HG03469 (cell line): ENCODE data around the gene EDIL3.

Experiments used
- ATAC-seq: cut with Tn5 transposase; IDR thresholded peaks from one replicate; pipeline ENCODE4 v1.9.1; 2021; ENCODE audit warnings: mild to moderate bottlenecking, moderate library complexity, moderate number of reproducible peaks; ENCODE audit not compliant: unreplicated experiment

Gene EDIL3, protein sequence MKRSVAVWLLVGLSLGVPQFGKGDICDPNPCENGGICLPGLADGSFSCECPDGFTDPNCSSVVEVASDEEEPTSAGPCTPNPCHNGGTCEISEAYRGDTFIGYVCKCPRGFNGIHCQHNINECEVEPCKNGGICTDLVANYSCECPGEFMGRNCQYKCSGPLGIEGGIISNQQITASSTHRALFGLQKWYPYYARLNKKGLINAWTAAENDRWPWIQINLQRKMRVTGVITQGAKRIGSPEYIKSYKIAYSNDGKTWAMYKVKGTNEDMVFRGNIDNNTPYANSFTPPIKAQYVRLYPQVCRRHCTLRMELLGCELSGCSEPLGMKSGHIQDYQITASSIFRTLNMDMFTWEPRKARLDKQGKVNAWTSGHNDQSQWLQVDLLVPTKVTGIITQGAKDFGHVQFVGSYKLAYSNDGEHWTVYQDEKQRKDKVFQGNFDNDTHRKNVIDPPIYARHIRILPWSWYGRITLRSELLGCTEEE

DNA sequence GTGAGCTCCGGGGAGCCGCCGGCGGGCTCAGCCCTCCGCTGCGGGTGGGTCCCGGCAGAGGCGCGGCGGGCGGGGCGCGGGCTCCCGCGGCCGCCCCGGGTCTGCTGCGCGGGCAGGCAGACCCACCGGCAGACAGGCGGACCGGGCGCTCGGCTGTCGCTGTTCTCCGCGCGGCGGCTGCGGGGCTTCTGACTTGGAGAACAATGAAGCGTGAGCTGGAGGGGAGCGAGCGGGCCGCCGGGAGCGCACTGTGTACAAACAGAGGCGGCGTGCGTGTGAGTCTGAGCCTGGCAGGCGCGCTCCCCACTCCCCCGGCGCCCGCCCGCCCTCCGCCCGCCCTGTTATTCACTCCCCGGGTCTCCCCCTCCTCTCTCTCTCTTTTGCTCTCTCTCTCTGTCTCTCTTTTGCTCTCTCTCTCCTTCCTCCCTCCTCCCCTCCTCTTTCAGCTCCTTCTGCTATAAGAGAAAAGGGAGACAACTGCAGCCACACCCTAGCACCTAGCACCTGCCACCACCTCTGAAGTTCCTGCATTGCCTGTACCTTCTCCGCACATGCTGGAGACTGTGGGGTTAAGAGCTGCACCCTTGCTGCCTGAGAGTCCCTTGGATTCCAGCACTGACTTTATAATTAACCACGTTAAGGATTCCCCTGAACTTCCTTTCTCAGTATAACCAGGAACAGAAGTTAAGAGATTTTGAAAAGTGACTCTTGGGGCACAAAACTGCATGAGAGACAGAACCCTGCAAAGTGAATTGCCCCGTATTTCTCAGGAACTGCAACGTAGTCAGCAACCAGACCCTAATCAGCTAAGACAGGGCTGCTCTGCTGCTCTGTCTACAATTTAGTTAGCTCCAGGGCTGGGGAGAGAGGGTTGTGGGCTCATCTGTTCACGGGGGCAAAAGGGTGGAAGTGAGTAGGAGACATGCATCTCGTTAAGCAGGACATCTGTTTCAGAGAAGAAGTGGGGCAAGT is at the start of gene EDIL3:
Gene EDIL3 (minus strand): TSS at position 277 of the 972 bp plus-strand sequence. CDS start 506 bp downstream, outside the sequence.
- ATAC-seq, result no peak

DNA sequence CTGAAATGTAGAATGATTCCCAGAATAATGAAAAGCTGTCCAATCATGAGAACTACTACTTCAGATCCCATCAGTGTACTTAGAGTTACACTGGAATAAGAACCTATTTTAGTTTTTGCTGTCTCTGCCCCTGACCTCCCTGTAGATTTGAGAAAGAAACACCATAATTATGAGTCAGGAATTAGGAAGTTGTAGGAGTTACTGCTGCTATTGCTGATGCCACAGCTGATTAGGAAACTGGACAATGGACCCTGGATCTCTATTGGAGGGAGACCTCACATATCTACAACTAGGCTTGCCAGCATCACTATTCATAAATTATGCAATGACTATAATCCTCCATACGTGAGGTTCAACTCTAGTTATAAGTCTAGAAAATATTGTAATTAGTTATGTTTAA is 48.8 kb upstream of the EDIL3 start:
- no peak for ATAC-seq

DNA sequence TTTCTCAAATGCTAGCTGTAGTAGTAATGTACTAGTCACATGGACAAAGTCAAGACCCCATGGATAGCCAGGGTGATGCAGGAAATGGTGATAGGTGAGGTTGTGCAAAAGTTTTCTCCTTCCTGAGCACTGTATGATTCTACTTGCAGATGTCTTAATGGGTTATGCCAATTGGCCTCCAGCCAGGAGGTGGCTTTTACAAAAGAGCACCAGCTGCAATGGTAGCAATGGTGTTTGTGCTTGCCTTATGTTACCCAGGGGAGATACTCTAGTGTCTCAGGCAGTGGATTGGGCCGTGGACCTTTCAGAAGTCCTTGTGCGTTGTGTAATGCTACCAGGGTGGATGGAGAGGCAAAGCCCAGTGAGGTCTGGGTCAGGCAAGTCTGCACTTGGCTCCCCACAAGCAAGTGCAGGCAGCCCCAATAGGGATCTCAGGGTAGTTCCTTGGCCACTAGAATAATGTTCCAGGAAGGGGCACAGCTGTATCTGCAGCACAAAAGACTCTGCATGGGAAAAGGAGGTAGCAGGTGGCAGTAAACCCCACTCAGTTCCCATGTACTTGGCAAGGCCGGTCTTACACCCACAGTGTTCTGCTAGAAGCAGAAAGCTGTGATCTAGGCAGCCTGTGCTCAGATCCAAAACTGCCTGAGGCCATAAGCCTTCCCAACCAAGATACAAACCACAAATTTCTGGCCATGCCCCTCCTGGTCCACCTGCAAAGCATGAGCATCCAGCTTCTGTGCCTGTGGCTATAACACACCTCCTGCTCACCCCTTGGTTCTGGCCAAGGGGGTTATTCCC is 46.4 kb upstream of the EDIL3 start:
- no peak for ATAC-seq

DNA sequence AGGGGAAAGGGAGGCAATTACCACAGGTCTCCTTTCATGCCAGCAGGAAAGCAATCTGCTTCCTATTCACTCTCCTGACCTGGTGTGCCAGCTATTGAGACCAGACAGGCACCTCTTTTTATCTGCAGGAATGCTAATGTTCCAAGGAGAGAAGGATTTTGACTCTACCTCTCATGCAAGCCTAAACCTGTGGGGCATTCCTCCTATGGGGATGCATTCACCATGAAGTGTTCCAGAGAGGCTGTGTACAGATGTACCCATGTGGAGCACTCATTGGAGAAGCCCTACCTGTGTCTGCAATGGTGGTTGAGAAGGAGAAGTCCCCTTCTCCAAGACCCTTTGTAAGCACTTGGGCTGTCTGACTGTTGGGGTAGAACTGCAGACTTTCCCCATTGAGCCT is 45.4 kb upstream of the EDIL3 start:
- no peak for ATAC-seq

DNA sequence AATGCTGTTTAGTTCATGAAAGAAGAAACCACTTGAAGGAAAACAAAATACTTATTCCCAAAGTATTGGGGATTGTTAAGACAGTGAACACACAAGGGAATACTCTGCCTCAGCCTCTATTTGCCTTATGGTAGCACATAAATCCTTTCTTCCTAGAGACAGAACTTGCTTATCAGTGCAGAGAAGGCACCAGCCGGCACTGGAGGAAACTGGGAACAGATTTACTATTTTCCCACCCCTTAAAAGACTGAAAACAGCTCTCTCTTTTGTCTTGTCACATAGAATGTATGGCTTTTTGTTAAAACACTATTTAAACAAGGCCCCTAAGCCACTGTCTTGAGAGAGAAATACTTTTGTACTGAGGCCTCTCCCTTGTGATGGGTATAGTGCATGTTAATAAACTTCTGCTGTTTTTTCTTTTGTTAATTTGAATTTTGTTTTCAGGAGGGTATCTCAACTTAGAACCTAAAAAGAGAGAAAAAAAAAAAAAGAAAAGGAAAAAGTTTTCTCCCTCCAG is 40.7 kb upstream of the EDIL3 start:
- ATAC-seq, result no peak

DNA sequence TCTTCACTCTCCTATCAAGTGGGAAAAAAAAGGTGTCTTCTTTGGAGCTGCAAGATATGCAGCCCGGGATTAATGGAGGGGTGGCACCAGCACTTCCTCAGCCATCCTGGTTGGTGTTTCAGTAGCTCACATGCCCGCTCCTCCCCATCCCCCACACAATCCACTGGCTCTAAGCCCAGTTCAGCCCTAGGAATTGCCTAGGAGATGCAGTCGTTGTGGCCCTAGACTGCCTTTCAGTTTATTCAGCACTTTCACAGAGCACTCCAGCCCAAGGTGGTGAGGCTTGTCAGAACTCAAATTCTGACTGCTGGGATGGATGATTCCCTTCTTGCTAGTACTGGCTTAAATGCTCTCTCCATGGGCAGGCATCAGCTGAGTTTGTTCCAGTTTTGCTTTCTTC is 35.1 kb upstream of the EDIL3 start:
- ATAC-seq, result no peak

DNA sequence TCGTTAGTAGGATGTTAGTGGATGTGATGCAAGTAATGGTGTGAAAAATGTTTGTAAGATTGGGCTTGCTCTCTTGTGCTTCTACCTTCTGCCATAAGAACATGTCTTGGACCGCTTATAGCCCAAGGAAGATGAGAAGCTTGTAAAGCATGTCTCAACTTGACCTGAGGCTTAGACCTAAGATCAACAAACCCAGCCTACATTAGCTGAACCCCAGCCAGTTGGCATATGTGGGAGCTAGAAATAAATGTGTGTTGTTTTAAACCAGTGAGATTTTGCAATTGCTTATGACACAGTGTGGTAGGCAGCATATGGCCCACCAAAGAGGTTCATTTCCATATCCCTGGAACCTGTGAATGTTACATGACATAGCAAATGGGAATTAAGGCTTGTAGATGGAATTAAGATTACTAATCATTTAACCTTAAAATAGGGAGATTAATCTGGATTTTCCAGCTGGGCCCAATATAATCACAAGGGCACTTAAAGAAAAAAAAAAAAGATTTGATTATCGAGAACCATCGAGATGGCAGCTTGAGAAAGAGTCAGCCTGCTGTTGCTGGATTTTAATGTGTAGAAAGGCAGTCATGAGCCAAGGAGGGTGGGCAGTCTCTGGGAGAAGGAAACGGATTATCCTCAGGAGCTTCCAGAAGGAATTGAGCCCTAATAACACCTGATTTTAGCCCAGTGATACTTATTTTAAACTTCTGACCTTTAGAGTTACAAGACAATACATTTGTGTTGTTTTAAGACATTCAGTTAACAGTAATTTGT is 27.3 kb upstream of the EDIL3 start:
- ATAC-seq, result no peak

DNA sequence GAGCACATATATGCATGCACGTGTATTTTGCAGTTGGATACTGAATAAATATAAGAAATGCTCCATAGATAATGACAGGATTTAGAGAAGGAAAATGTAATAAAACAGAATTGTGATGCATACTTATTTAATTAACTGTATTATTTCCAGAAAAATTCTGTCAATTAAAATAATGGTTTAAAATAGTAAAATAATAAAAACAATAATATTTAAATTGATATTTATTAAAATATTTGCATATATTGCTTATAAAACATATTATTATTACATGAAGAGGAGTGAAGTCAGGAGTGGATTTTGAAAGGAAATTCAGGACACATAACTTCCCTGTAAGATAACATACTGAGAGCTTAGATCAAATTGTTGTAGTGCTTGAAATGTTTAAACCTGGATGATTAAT is 21.4 kb upstream of the EDIL3 start:
- no peak for ATAC-seq

DNA sequence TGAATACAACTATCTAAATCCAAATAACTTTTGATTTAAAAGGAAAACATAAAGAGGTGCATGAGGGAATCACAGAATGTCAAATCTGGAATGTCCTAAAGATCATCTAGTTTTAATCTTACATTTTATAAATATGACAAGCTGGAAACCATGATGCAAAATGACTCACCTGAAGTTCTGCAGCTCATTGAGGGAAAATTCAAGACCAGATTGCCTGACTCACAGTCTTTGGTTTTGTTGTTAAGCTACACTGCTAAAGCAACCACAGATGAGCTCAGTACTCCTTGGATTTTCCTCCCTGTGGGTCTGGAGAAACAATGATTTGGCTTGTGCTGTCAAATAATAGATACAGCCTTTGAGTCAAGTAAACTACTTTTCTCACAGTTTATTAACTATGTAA is 19.1 kb upstream of the EDIL3 start:
- no peak for ATAC-seq

DNA sequence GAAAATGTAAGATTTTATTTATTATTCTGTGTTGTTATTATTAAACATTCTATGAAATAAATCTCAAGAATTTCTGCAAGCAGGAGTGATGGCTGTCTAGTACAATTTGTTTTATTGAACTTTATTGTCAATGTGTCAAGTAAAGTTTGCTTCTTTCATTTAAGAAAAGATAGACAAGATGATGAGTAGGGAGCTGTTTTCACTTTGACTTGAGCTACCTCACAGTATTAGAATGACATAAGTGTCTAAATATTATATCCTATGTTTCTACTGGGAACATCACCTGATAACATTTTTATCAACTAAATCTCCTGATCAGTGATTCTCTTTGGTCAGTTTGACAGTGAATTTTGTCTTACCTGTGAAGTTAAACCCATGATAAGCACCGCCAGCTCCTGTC is 12.7 kb upstream of the EDIL3 start:
- ATAC-seq, result no peak

DNA sequence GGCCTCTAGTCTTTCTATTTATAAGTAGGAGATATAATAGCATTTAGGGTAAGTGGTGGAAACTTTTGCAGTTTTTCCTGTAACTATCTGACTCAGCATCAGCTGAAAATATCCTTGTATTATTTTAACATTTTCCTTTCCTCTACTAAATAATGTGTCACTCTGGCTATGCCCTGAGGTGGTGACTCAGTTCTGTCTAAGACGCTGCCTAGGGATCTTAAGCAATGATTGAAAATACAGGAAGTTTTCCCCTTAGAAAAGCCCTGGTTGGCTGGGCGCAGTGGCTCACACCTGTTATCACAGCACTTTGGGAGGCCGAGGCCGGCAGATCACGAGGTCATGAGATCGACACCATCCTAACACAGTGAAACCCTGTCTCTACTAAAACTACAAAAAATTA is 9.3 kb upstream of the EDIL3 start:
- no peak for ATAC-seq

DNA sequence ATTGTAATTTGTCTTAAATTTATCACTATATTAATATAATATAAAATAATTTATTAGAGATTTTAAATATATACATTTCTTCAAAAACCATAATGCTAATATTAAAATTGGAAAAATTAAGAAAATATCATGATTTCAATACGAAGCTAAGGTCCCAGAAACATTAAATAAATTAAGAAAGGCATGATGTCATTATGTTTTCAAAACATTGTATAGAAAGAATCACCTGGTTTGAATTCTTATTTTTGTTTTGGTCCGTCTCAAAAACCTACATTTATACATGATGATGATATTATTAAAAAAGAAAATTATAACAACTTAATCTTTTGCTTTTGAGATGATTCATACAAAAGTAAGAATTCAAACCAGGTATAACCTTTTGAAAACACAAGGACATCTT is 8.2 kb upstream of the EDIL3 start:
- no peak for ATAC-seq

DNA sequence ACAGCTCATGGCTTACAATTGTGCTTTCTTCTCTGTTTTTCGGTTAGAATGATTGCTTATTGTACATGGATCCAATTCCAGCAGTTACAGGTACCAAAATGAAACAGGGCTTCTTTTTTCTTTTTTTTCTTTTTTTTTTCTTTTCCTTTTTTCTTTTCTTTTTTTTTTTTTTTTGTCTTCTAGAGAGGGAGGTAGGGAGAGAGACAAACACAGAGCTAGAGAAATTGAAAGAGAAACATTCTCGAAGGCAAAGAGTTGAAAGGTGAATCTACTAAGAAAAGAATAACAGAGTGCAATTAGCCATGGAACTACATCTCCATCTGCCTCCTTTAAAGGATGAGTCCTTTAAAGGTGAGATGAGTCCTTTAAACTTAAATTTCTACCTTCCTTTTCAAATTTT is 1.0 kb upstream of the EDIL3 start:
- ATAC-seq, result no peak

DNA sequence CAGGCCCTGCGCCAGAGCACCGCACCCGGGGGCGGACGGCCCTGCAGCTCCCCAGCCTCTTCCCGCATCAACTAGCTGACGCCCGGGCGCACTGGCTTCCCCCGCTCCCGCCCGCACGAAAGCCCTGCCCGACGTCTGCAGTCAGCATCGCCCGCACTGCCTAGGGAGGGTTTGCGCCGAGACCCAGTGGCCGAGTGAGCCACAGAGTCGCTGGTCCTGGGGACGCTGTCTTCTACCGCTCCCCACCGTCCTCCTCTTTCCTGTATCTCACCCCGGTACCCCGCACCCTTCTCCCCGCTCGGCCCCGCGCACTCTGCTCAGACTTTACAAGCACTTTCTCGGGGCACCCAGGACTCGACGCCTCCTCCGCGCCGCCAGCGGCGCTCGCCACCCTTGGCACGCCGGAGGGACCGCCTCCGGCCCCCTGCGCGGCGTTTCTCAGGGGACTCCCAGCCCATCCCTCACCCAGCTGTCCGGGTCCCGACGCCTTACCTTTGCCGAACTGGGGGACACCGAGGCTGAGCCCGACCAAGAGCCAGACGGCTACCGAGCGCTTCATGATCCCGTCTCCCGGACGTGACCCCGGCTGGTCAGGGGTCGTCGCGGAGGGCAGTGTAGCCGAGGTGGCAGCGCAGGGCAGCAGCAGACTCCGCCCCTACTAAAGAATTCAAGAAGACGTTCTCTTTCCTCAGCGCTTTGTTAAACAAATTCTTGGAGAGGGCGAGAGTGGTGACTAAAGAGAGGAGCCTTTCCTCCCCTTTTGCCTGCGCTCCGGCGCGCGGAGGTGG is 670 bp downstream of the EDIL3 start:
- ATAC-seq, result no peak

DNA sequence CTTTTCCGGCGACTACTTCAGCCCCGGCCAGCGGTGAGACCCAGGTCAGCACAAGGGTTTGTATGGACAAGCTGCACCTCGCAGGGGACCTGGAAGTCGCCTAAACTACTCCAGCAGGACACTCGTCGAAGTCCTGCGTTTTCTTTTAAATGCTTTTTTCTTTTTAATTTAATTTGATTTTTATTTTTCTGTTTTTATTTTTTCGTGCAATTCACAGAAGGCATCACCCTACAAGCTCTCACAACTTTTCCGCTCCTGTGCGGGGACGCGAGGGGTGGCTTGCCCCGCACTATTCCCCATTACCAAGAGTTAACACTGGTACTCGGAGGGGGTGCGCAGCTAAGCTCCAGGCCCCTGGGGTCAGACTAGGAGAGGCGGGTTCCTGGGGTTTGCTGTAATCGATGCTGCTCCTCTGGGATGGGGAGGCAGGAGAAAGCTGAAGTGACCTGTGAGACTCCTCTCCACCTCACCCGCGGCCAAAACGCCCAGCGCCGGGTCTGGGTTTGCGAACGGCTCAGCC is 1.3 kb downstream of the EDIL3 start:
- ATAC-seq, result no peak

DNA sequence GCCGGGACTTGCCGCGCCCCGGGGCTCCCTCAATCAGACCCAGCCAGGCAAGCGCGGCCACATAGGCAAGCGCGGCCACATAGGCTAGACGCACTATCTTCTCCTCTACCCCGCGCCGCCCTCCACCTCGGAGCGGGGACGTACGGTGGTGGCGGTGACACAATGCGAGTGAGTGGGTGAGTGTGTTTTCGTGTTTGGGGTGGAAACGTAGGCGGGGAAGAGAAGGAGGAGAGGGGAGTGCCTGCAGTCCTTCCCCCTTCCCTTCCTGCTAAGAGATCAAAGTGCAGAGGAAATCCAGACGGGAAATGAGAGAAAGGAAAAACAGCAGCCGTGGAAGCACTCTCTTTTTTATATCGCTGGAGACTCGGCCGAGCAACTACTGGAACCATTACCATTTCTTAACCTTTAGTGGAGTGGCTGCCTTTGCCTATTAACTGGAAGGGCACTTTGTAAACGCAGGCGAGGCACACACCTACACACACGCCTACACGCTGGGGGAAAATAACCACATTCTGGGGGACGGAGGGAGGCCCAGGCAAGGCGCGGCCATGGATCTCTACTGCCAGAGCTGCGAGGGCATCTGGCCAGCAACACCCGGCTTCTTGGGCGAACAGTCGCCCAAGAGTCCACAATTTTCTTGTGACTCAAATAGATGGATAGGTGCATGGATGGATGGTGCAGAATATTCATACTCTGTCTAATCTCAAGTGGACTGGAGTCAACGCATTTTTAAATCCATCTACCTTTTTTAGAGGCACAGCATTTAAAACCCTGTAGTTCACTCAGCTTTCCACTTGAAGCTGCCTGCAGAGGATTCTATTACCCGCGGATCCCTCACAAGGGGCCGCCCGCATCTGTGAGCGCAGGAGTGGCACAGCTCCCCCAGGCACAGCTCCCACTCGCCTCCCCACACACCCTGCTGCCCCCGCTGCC is 2.1 kb downstream of the EDIL3 start:
- no peak for ATAC-seq

DNA sequence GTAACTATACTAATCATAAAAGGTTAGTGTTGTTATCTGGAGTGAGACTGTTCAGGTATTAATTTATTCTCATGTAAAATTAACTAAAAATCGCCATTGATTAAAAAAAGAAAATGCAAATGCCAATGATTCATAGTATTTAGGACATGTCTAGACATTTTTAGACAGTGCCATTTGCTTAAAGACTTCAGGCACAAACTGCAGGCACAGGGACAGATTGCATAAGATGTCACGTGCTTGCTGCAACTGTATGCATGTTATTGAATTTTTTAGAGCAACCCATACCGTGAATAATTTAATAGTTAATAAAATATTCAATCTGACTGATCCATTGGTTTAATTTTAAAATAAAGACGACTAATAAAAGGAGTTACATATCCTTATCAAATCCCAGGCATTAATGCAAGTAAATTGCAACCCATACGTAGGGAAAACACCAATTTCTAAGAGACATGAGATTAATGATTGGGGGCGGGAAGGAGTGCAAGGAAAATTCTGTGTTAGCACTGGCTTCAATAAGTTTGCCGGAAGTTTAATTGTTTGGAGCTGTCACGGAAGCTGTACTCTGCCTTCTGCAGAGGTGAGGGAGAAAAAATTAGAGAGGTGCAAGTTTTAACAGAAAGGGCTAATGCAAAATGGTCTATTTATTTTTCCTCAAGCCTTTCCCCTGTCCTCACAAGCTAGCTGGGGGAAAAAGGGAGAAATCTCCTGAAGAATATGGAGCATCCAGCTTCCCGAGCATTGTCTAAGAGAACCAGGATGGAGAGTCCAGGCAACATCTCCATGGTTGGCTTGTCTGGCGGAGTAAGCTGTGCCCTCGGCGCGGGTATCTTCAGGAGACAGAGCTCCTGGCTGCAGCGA is 2.9 kb downstream of the EDIL3 start:
- no peak for ATAC-seq
